HG02840 (cell line): ENCODE data around the gene ANGPT4.

ENCODE experiments used
- ATAC-seq: cut with Tn5 transposase; IDR thresholded peaks from one replicate; pipeline ENCODE4 v1.9.1; 2021; ENCODE audit warnings: mild to moderate bottlenecking, moderate library complexity, moderate number of reproducible peaks; ENCODE audit not compliant: unreplicated experiment, low FRiP score

ANGPT4 gene

GRCh38 chr20:846894-847278 lies 69.2 kb downstream of the ANGPT4 start:
- ATAC-seq: no peak

GRCh38 chr20:845941-846893 lies 69.9 kb downstream of the ANGPT4 start:
- ATAC-seq: no peak

GRCh38 chr20:845226-845868 lies 70.8 kb downstream of the ANGPT4 start:
- no peak for ATAC-seq

GRCh38 chr20:844473-845225 lies 71.5 kb downstream of the ANGPT4 start:
- peak; percentile 93 for ATAC-seq

- no peak for ATAC-seq
These were observed 72.2 kb downstream of the ANGPT4 start for GRCh38 chr20:843912-844311.

- no peak for ATAC-seq
These were observed 73.6 kb downstream of the ANGPT4 start for GRCh38 chr20:842547-842940.

- ATAC-seq: no peak
These were observed 74.3 kb downstream of the ANGPT4 start for GRCh38 chr20:841568-842546.

- ATAC-seq: no peak
These were observed 75.1 kb downstream of the ANGPT4 start for GRCh38 chr20:840858-841567.

- no peak for ATAC-seq
These were observed 75.7 kb downstream of the ANGPT4 start for GRCh38 chr20:840503-840857.

- ATAC-seq: no peak
These were observed 76.5 kb downstream of the ANGPT4 start for GRCh38 chr20:839626-840025.

GRCh38 chr20:839015-839414 lies 77.1 kb downstream of the ANGPT4 start:
- ATAC-seq: no peak

GRCh38 chr20:836190-836589 lies 79.9 kb downstream of the ANGPT4 start:
- no peak for ATAC-seq

- ATAC-seq: no peak
These were observed 80.5 kb downstream of the ANGPT4 start for GRCh38 chr20:835608-836045.

GRCh38 chr20:834151-834746 lies 81.9 kb downstream of the ANGPT4 start:
- peak; percentile 3 for ATAC-seq

GRCh38 chr20:833450-834150 lies 82.5 kb downstream of the ANGPT4 start, which contains the start of gene FAM110A:
FAM110A (plus strand) TSS chr20:833715; CDS start chr20:844805, 11,090 bp downstream.
- peak; percentile 95 for ATAC-seq

GRCh38 chr20:833121-833449 lies 83.0 kb downstream of the ANGPT4 start:
- ATAC-seq: no peak

GRCh38 chr20:831956-832355 lies 84.2 kb downstream of the ANGPT4 start:
- ATAC-seq: no peak

- ATAC-seq: no peak
These were observed 84.9 kb downstream of the ANGPT4 start for GRCh38 chr20:831251-831650.
